Tibial artery (tissue), 4 donors: Measurements from ENCODE around the gene ENAH.
"Not testable (repeated sequence)": the region's sequence is repeated elsewhere in the genome, so short reads cannot be mapped to it uniquely, and the experiment has no call there.

ENCODE experiments used
- DNase-seq, 2 donors: peaks; one replicate each; pipeline ENCODE4 v3.0.0-alpha.2; 2019
- H3K27ac ChIP-seq, 2 donors: fragments of 200-600 bp; sonication (generic) in 1 of 2; 1 replicate in 1 of 2; 2 replicates in 1 of 2; pipeline ENCODE4 v1.5.1; 2018 to 2019; ENCODE audit warnings: mild to moderate bottlenecking in 1 of 2
- H3K27me3 ChIP-seq, 2 donors: fragments of 200-600 bp; sonication (generic) in 1 of 2; one replicate each; pipeline versions ENCODE4 v1.5.1 to v1.6.0; 2016 to 2019
- H3K36me3 ChIP-seq, 3 donors: fragments of 200-600 bp; sonication (generic) in 2 of 3; one replicate each; pipeline ENCODE4 v1.5.1; 2016 to 2019; ENCODE audit warnings: mild to moderate bottlenecking in 2 of 3
- H3K4me1 ChIP-seq, 4 donors: fragments of 200-600 bp; sonication (generic) in 2 of 4; 1 replicate in 3 of 4; 2 replicates in 1 of 4; pipeline ENCODE4 v1.5.1; 2016 to 2019
- H3K4me3 ChIP-seq, 2 donors: fragments of 200-600 bp; sonication (generic) in 1 of 2; 1 replicate in 1 of 2; 2 replicates in 1 of 2; pipeline ENCODE4 v1.5.1; 2018 to 2019; ENCODE audit warnings: mild to moderate bottlenecking in 2 of 2
- H3K9me3 ChIP-seq, 3 donors: fragments of 200-600 bp; sonication (generic) in 1 of 3; one replicate each; pipeline ENCODE4 v1.5.1; 2016 to 2019
- intact Hi-C: fragments of 100-400 bp; cut with DNase I; formaldehyde crosslinking; loops from one replicate; pipeline ENCODE4 v1.15.0; 2023; ENCODE audit warnings: low total_unique reads
- TF ChIP-seq, protein P1 (sequence below), 2 experiments: fragments of 200-600 bp in 1 of 2; fragments of 450-650 bp in 1 of 2; IDR thresholded peaks; one replicate each; pipeline ENCODE4 v1.5.1; 2017 to 2019; ENCODE audit warnings: antibody characterized with exemption in 2 of 2, mild to moderate bottlenecking in 1 of 2, moderate library complexity in 1 of 2

ENAH gene

DNA sequence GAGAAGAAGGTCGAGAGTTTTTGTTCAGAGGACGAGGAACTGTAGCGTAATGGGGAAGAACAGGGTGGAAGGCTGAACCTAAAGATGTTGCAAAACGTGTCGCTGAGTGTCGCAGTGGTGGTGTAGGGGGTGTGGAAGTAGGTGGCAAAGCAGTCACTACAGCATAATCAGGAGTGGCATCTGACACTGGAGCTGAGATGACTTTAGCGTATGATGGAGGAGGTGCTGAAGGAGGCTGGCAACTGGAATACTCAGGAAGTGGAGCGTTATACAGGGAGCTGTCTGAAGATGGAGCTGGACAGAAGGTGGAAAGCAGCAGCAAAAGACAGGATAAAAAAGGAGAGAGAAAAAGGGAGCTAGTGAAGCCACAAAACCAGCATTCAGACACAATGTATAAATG is 135.2 kb downstream of the ENAH start:
- Histone ChIP-seq H3K27me3 (no peaks in the 10 kb centered on the region), H3K36me3 (peaks cover 17 to 23% (median 23%) of the 10 kb centered on the region in 3 donors), H3K4me3 (no peak overlapping the region), H3K27ac (peak overlapping the region; percentile 53 to 70), H3K4me1 (peaks cover 0 to 26% (median 0%) of the 10 kb centered on the region in 4 donors), H3K9me3 (no peaks in the 10 kb centered on the region)
- DNase-seq: no peak
- TF ChIP-seq, protein P1, sequence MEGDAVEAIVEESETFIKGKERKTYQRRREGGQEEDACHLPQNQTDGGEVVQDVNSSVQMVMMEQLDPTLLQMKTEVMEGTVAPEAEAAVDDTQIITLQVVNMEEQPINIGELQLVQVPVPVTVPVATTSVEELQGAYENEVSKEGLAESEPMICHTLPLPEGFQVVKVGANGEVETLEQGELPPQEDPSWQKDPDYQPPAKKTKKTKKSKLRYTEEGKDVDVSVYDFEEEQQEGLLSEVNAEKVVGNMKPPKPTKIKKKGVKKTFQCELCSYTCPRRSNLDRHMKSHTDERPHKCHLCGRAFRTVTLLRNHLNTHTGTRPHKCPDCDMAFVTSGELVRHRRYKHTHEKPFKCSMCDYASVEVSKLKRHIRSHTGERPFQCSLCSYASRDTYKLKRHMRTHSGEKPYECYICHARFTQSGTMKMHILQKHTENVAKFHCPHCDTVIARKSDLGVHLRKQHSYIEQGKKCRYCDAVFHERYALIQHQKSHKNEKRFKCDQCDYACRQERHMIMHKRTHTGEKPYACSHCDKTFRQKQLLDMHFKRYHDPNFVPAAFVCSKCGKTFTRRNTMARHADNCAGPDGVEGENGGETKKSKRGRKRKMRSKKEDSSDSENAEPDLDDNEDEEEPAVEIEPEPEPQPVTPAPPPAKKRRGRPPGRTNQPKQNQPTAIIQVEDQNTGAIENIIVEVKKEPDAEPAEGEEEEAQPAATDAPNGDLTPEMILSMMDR (IDR thresholded peaks at IDR 0.05): no peak
- intact Hi-C loops: no loop called here

GRCh38 chr1:225517221-225517620 is 135.7 kb downstream of the ENAH start:
- intact Hi-C loops: no loop called here
- TF ChIP-seq, protein P1 (IDR thresholded peaks at IDR 0.05): no peak
- Histone ChIP-seq H3K9me3 (no peaks in the 10 kb centered on the region), H3K36me3 (peaks cover 18 to 28% (median 26%) of the 10 kb centered on the region in 3 donors), H3K4me1 (peaks cover 0 to 24% (median 0%) of the 10 kb centered on the region in 4 donors), H3K27ac (peak overlapping the region; percentile 53 to 70), H3K27me3 (no peaks in the 10 kb centered on the region), H3K4me3 (no peak overlapping the region)
- DNase-seq: no peak

GRCh38 chr1:225514671-225515081 is 138.2 kb downstream of the ENAH start:
- Histone ChIP-seq H3K27ac (peak overlapping the region in 1 of 2 donors; percentile 70), H3K27me3 (no peaks in the 10 kb centered on the region), H3K4me3 (no peak overlapping the region), H3K9me3 (no peaks in the 10 kb centered on the region), H3K4me1 (peaks cover 0 to 24% (median 0%) of the 10 kb centered on the region in 4 donors), H3K36me3 (peaks cover 18 to 33% (median 26%) of the 10 kb centered on the region in 3 donors)
- no peak for DNase-seq
- intact Hi-C loops: no loop called here
- TF ChIP-seq, protein P1 (IDR thresholded peaks at IDR 0.05): no peak

DNA sequence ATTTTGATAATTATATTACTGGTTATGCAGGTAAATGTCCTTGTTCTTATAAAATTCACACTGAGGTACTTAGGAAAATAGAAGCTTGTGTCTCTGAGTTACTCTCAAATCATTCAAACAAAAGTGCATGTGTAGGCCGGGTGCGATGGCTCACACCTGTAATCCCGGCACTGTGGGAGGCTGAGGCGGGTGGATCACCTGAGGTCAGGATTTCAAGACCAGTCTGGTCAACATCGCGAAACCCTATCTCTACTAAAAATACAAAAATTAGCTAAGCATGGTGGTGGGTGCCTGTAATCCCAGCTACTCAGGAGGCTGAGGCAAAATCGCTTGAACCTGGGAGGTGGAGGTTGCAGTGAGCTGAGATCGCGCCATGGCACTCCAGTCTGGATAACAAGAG is 139.3 kb downstream of the ENAH start:
- H3K9me3 ChIP-seq, H3K4me3 ChIP-seq, intact Hi-C loops, H3K27me3 ChIP-seq, DNase-seq, H3K27ac ChIP-seq: not testable (repeated sequence)
- Histone ChIP-seq H3K4me1 (peaks cover 0 to 35% (median 7%) of the 10 kb centered on the region in 4 donors), H3K36me3 (peaks cover 11 to 26% (median 17%) of the 10 kb centered on the region in 3 donors)

DNA sequence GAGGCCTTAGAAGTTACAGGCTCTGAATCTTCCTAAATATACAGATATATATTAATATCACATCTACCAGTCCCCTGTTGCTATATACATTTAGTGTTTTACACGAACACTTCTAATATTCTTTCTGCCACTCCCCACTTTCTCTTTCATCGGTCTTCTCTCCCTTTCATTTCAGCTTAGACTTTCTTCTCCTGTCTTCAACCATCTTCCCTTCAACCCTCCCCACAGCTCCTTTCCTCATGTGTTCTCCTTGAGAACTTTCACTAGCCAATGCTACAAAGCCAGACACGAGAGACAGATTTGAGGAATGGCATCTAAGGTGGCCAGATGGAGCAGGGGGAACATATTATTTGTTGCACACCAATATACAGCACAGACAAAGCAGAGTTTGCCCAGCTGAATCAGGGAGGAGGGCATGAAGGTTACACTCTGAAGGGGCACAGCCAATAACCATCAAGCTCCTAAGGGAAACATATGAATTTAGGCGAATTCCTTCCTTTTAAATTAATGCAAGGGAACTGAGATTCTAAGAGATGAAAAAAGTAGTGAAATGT is 141.0 kb downstream of the ENAH start:
- intact Hi-C loops: no loop called here
- DNase-seq: no peak
- Histone ChIP-seq H3K4me3 (no peak overlapping the region), H3K27me3 (no peaks in the 10 kb centered on the region), H3K36me3 (peaks cover 4 to 16% (median 7%) of the 10 kb centered on the region in 3 donors), H3K4me1 (peaks cover 0 to 35% (median 8%) of the 10 kb centered on the region in 4 donors), H3K27ac (no peak overlapping the region), H3K9me3 (no peaks in the 10 kb centered on the region)
- TF ChIP-seq, protein P1 (IDR thresholded peaks at IDR 0.05): no peak

DNA sequence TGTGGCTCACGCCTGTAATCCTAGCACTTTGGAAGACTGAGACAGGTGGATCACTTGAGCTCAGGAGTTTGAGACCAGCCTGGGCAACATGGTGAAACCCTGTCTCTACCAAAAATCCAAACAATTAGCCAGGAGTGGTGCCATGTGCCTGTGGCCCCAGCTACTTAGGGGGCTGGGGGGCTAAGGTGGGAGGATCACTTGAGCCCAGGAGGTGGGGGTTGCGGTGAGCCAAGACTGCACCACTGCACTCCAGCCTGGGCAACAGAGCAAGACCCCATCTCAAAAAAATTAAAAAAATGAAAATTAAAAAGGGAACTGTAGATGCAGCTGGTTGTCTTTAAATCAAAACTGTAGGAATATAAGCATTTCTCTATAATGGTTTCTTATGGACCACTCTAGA is 142.2 kb downstream of the ENAH start:
- Histone ChIP-seq H3K4me1 (peaks cover 0 to 24% (median 8%) of the 10 kb centered on the region in 4 donors), H3K36me3 (peaks cover 4 to 22% (median 15%) of the 10 kb centered on the region in 3 donors)
- H3K27me3 ChIP-seq, intact Hi-C loops, H3K4me3 ChIP-seq, H3K27ac ChIP-seq, H3K9me3 ChIP-seq, DNase-seq: not testable (repeated sequence)
